DND-41 (cell line): ENCODE measurements around the gene SMIM36.
A peak's percentile ranks its signal among the peaks of the same experiment; 100 is the strongest.

Experiments
- ATAC-seq: fragments of 200-7000 bp; cut with Tn5 transposase; 3 replicates; pipeline ENCODE4 v1.9.1; 2021; ENCODE audit warnings: low read depth; ENCODE audit not compliant: insufficient read depth
- DNase-seq: peaks from one replicate; pipeline ENCODE4 v3.0.0-alpha.2; 2020
- H2AFZ ChIP-seq: 2 replicates; pipeline ENCODE4 v1.6.0; 2012; ENCODE audit warnings: low read depth, low read length
- H3K27ac ChIP-seq: 2 replicates; pipeline ENCODE4 v1.5.1; 2012; ENCODE audit warnings: low read length, inconsistent platforms
- H3K27me3 ChIP-seq: fragments of 200-600 bp; sonication (generic); 2 replicates; pipeline ENCODE4 v1.6.0; 2012; ENCODE audit warnings: low read length, mild to moderate bottlenecking, inconsistent platforms; ENCODE audit not compliant: insufficient read depth, poor library complexity
- H3K36me3 ChIP-seq: 2 replicates; pipeline ENCODE4 v1.5.1; 2012; ENCODE audit warnings: low read length, inconsistent platforms; ENCODE audit not compliant: insufficient read depth
- H3K4me1 ChIP-seq: 2 replicates; pipeline ENCODE4 v1.5.1; 2012; ENCODE audit warnings: mild to moderate bottlenecking, low read length; ENCODE audit not compliant: insufficient read depth
- H3K4me2 ChIP-seq: 2 replicates; pipeline ENCODE4 v1.6.0; 2012; ENCODE audit warnings: mild to moderate bottlenecking, moderate library complexity, low read length, inconsistent platforms; ENCODE audit not compliant: insufficient read depth
- H3K4me3 ChIP-seq, 2 experiments: fragments of 200-600 bp in 1 of 2; shearing (Covaris generic) in 1 of 2; 2 replicates each; pipeline ENCODE4 v1.5.1; 2012 to 2016; ENCODE audit warnings: inconsistent platforms in 2 of 2, low read length in 2 of 2, mild to moderate bottlenecking in 2 of 2, low read depth in 1 of 2, moderate library complexity in 1 of 2
- H3K79me2 ChIP-seq: 2 replicates; pipeline ENCODE4 v1.6.0; 2012; ENCODE audit warnings: low read length, inconsistent platforms; ENCODE audit not compliant: insufficient read depth
- H3K9ac ChIP-seq: 2 replicates; pipeline ENCODE4 v1.6.0; 2012; ENCODE audit warnings: low read depth, mild to moderate bottlenecking, inconsistent platforms, low read length, moderate library complexity
- H3K9me3 ChIP-seq: 2 replicates; pipeline ENCODE4 v1.5.1; 2012; ENCODE audit warnings: low read length, moderate library complexity, mild to moderate bottlenecking, inconsistent platforms; ENCODE audit not compliant: insufficient read depth, severe bottlenecking
- H4K20me1 ChIP-seq: 2 replicates; pipeline ENCODE4 v1.6.0; 2012; ENCODE audit warnings: low read length; ENCODE audit not compliant: insufficient read depth
- CTCF ChIP-seq: IDR thresholded peaks from 2 replicates; pipeline ENCODE4 v1.5.1; 2012; ENCODE audit warnings: borderline replicate concordance, low read length, moderate library complexity, mild to moderate bottlenecking; ENCODE audit not compliant: poor library complexity, severe bottlenecking; ENCODE audit errors: extremely low read depth
- EZH2 ChIP-seq: IDR thresholded peaks from 3 replicates; pipeline ENCODE4 v1.6.1; 2012; ENCODE audit warnings: borderline replicate concordance, low read depth, mild to moderate bottlenecking, moderate library complexity, low read length, inconsistent platforms; ENCODE audit not compliant: severe bottlenecking

SMIM36 gene

GRCh38 chr17:55420067-55420775, 91.0 kb downstream of the SMIM36 start:
- ATAC-seq, result peak; percentile 54
- Histone ChIP-seq H4K20me1 (peaks cover 16% of the 10 kb centered on the region), H3K9ac (peak overlapping the region; percentile 97), H3K27me3 (peaks cover 20% of the 10 kb centered on the region), H3K9me3 (no peaks in the 10 kb centered on the region), H3K27ac (peak overlapping the region; percentile 74), H2AFZ (peak overlapping the region; percentile 81), H3K4me3 (peak overlapping the region; percentile 66 to 83; a peak in 3 of 4 replicates), H3K4me1 (peaks cover 32% of the 10 kb centered on the region), H3K4me2 (peak overlapping the region; percentile 68), H3K79me2 (peaks cover 64% of the 10 kb centered on the region), H3K36me3 (peaks cover 14% of the 10 kb centered on the region)
- TF ChIP-seq EZH2 (no peak), CTCF (no peak)
- peak; percentile 66 for DNase-seq

- Histone ChIP-seq H3K36me3 (peaks cover 24% of the 10 kb centered on the region), H3K27ac (peak overlapping the region; percentile 74; the same call in 1 of the 2 replicates), H2AFZ (no peak overlapping the region), H3K4me1 (peaks cover 32% of the 10 kb centered on the region), H3K4me2 (peak overlapping the region; percentile 68), H4K20me1 (peaks cover 21% of the 10 kb centered on the region), H3K79me2 (peaks cover 71% of the 10 kb centered on the region), H3K9ac (no peak overlapping the region), H3K9me3 (no peaks in the 10 kb centered on the region), H3K4me3 (0 out of 4 replicates have a peak overlapping the region, but pooled peaks of 1 of the 2 experiments have one; percentile 83), H3K27me3 (peaks cover 8% of the 10 kb centered on the region)
- DNase-seq, result no peak
- TF ChIP-seq EZH2, result no peak
- no peak for TF ChIP-seq CTCF
- no peak for ATAC-seq
Measured at GRCh38 chr17:55418369-55419268, 92.6 kb downstream of the SMIM36 start.

GRCh38 chr17:55417411-55418268, 93.6 kb downstream of the SMIM36 start:
- H3K79me2 ChIP-seq, result peaks cover 71% of the 10 kb centered on the region
- H4K20me1 ChIP-seq, result peaks cover 21% of the 10 kb centered on the region
- no peak overlapping the region for H3K27ac ChIP-seq
- no peak for TF ChIP-seq CTCF
- TF ChIP-seq EZH2, result no peak
- ATAC-seq (no peak), DNase-seq (no peak)
- H3K9ac ChIP-seq, result no peak overlapping the region
- 0 out of 2 replicates have a peak overlapping the region, but pooled peaks have one; percentile 3 for H3K4me2 ChIP-seq
- H2AFZ ChIP-seq, result no peak overlapping the region
- H3K4me1 ChIP-seq, result peaks cover 30% of the 10 kb centered on the region
- no peaks in the 10 kb centered on the region for H3K9me3 ChIP-seq
- no peak overlapping the region for H3K4me3 ChIP-seq
- H3K36me3 ChIP-seq, result peaks cover 33% of the 10 kb centered on the region
- no peaks in the 10 kb centered on the region for H3K27me3 ChIP-seq
